GM18867 (cell line): ENCODE results near the gene GRPEL2.

Experiments used
- ATAC-seq: cut with Tn5 transposase; IDR thresholded peaks from one replicate; pipeline ENCODE4 v1.9.1; 2021; ENCODE audit warnings: mild to moderate bottlenecking, moderate library complexity; ENCODE audit not compliant: unreplicated experiment

Gene GRPEL2

DNA sequence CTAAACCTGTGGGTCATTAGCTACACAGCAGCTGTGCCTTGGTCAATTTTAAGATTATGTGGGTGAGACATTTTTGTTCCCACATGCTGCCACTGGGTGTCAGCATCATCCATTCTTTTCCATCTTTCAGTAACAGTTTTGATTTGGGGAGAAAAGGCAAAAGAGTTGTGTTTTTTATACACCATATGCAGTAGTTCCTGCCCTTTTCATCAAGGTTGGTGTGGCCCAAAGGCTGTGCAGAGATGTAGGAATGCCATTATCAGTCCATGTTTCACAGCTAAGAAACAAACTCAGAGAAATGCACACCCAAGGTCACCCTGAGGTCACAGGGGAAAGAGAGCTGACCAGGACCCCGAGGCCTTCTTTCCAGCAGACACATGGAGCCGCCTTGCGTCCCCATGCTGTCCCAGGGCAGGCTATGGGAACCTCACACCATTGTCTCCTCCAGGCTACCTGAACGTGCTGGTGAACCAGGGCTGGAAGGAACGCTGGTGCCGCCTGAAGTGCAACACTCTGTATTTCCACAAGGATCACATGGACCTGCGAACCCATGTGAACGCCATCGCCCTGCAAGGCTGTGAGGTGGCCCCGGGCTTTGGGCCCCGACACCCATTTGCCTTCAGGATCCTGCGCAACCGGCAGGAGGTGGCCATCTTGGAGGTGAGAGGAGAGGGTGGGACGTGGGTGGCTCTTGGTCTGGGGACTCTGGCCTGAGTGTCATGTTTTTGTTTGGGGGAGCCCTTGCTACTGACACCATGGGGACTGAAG, 27.8 kb upstream of the GRPEL2 start:
- peak; percentile 73 for ATAC-seq

DNA sequence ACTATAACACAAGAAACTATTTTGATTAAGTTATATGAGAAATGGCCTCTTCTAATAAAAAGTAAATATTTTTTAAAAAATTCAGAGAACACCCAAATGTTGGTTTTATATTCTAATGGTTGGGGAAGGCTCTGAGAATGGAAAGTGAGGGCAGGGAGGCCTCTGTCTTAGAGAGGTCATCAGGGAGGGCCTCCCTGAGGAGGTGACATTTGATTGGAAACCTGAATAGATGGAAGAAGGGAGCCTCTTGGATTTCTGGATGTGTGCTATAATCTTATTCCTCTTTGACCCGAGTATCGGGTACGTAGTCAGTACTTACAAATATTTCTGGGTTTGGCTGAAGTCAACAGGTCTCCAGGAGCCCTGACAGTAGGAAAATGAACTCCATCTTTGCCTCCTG, 26.1 kb upstream of the GRPEL2 start:
- ATAC-seq: no peak

DNA sequence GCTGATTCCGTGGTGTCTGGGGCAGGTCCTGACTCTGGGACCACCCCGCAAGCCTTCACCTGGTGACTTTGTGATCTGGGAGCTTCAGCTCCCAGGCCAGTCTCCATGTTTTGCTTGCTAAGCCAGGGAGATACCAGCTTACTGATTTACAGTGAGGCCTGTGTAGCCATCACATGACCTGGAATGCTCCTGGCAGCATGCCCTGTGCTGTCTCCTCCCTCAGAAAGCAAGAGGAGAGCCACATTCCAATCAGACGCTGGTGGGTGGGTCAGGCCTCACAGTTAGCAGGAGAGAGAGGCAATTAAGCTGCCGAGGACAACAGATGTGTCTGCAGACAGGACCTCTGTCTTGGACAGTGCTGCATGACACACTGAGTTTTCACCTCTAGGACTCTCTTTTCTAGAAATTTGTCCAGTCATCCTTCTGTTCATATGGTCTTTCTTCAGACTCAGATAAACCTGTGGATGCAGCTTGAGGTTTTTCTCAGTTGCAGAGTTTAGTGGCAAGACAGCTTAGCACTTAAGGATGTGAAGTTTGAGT, 24.4 kb upstream of the GRPEL2 start:
- ATAC-seq: no peak

DNA sequence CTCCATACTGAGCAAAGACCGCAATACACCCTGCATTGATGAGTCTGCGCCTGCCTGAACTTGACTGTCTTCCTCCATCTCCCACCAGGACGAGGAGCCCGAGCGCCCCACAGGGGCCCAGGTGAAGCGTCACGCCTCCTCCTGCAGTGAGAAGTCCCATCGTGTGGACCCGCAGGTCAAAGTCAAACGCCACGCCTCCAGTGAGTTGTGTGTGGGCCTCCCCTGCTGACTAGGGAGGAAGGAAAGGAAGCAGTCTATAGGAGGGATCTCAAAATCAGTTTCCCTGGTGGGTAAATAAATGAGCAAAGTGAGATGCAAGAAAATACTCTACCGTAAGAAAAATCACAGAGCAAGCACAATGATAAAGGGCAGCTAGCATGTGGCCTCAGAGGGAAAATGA, 22.8 kb upstream of the GRPEL2 start:
- no peak for ATAC-seq

DNA sequence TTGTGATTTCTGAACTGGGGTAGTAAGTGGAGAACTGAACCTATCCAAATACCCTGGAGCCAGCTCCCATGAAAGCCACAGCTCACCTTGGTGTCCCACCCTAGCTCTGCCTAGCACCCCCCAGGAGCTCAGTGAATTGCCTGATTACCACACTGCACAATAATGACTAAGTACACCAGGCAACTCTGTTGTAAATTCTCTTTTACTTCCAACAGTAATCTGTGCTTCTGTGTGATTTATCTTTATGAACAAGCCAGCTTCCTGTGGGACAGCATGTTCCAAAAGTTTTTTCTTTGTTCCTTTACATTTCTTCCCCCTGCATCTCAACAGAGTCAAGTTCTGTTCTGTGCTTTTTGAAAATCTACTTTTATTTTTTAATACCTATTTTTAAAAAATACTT, 22.1 kb upstream of the GRPEL2 start:
- ATAC-seq: no peak

DNA sequence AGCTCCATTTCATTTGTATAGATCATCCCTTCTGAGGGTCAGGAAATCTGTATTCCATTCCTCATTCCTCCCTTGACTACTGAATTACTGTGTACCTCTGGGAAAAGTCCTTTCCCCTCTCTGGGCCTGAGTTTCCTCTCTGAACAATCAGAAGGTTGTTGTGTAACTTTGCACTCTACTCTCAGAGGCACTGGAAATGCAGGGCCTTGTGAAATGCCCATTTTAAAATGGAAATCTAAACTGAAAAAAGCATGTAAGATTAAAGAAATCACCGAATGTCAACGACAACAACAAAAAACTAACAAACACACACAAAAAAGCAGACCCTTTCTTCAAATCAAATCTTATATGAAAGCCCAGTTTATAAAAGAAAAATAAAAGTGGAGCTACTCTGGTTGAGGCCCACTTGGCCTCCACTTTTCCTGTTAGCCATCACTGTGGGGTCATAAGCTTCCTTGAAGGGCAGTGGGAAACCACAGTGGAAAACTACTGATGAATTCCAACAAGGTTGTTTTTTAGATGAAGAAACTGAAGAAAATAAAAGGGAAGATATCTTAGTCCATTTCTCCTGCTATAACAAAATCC, 21.6 kb upstream of the GRPEL2 start:
- ATAC-seq: no peak

DNA sequence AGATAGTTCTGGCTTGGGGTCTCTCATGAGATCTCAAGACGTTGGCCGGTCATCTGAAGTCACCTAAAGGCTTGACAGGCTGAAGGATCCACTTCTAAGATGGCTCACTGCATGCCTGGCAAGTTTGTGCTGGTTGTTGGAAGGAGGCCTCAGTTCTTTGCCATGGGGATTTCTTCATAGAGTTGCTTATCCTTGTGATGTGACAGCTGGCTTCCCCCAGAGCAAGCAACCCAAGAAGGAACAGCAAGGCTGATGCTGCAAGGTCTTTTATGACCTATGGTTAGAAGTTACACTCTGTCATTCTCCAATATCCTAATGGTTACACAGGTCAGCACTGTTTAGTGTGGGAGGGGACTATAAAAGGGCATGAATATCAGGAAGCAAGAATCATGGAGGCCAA, 20.7 kb upstream of the GRPEL2 start:
- ATAC-seq: no peak

DNA sequence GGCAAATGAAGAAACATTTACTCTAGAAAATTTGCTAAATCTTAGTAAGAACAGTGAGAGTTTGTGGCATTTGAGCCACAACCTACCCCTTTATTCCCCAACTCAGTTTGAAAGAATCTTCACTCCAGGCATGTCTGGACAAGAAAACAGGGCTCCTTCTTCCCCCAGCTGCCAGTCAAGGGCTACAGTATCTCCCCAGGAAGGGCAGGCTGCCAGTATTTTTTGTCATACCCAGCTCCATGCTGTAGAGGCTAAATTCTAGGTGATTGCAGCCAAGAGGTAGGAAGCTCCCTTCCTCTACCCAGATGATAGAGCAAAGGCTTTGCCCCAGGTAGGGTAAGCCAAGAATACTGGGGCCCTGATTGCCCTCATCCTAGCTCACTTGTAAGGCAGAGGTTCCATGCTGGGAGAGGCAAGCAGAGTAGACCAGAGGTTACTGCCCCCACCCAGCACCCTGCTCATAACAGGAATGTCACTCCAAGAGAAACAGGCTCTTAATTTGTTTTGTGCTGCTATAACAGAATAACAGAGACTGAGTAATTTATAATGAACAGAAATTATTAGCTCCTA, 20.0 kb upstream of the GRPEL2 start:
- no peak for ATAC-seq

DNA sequence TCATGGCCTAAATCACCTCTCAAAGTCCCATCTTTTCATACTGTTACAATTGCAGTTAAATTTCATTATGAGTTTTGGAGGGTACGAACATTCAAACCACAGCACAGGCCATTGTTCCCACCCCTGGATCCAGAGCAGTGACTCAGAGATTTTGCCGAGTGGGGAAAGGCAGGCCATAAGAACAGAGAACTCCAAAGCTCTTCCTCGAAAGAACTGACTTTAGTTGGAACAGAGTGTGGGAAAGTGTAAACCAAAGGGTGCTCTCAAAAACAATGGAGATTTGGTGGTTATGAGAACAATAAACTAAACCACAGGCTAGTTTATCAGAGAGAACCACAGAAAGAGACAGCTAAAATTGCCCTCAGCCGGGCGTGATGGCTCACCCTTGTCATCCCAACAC, 19.4 kb upstream of the GRPEL2 start:
- ATAC-seq: no peak

DNA sequence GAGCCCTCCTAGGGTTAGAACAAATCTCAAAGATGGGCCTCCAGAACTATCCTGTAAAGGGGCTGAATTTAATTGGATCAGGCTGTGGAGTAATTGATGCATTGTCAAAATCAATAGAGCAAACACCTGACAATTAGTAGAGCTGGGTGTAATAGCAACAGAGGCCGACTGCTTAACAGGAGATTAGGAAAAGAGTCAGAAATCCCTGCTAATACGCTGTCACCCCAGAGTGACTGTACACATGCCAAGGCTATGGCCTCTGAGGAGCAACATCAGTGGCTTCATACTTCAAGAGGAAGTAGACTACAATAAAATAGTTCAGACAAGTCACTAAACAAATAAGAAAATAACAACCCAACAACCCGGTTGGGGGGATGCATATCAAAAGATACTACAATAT, 18.7 kb upstream of the GRPEL2 start:
- ATAC-seq: no peak

DNA sequence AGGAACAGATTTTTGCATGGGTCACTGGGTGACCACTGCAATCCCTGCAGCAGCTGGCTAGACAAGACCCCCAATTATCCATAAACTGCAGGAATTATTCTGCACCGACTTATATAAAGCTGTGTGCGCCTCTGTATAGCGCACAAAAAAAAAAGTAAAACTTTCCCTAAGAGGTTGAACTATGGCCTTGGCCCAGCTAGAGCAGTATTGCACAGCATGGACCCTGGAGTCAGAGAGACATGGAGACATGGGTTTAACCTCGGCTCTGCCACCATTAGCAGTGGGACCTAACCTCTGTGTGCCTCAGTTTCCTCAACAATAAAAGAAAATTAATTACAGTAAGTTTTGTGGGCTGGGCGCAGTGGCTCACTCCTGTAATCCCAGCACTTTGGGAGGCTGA, 17.1 kb upstream of the GRPEL2 start:
- ATAC-seq: no peak

DNA sequence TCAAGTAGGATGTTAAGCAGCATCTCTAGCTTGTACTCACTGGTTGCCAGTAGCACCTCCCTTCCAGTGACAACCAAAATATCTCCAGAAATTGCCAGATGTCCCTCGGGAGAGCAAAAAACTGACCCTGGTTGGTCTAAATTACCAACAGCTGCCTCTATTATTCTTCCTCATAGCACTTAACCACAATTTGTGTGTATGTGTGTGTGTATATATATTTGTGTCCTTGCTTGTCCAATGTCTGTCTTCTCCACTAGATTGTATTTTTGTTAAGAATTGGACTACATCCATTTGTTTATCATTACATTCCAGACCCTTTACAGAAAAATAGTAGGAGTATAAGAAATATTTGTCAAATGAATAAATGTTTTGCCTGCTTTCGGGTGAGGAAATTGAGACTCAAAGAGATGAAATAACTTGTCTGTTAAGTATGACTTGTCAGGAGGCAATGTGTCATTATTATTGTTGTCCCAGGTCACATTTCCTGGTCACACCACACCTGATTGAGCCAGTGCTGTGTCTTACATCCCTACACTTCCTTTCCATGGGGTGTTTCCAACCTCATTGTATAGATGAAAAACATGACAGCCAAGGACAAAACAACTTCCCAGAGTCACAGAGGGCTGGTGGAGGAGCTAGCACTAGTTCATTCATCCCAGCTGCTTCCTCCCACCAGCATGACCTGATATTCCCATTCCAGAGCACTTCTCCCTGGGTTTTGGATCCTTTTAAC, 11.4 kb upstream of the GRPEL2 start:
- no peak for ATAC-seq

DNA sequence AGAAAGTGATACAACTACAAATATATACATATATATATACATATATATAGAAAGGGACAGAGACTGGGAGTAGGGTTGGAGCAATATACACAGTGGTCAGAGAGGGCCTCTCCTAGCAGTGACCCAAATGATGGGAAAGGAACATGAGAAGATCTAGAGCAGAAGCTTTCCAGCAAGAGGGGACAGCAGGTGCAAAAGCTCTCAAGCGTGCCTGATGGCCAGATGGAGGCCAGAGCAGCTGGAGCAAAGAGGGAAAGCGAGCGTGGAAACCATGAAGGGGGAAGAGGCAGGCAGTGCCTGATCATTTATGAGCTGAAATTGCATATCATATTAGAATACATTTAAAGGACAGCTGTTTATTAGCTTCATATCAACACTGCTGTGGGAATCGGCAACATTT, 7.6 kb upstream of the GRPEL2 start:
- ATAC-seq: no peak

DNA sequence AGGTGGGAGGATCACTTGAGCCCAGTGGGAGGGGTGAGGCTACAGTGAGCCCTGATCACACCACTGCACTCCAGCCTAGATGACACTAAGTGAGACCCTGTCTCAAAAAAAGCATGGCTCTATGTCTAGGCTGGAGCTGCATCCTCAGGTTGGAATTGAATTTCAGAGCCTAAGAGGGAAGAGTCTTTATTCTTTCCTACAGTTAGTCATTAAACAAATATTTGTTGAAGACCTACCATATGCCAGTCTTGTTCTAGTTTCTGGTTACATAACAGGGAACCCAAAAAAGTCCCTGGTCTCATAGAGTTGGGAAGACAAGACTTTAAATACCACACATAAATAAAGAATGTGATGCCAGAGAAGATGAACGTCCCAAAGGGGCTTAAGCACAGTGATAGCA, 6.9 kb upstream of the GRPEL2 start:
- no peak for ATAC-seq

DNA sequence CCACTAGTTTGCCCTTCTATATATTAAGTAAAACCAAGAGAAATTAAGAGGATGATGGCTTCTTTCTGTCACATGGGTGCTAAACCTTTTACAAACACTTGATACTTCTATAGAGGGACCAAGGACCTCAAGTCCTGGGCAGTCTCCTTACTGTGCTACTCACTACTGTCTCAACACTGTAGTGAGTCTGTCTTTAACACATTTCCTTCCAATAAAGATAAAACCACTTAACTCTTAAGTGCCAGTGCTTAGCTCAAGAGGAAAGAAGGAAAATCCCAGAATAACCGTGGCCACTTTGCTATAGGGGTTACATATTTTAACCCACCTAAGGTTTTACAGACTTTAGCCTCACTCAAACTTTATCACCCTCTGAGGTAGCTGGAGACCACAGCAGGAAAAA, 4.4 kb upstream of the GRPEL2 start:
- ATAC-seq: no peak

DNA sequence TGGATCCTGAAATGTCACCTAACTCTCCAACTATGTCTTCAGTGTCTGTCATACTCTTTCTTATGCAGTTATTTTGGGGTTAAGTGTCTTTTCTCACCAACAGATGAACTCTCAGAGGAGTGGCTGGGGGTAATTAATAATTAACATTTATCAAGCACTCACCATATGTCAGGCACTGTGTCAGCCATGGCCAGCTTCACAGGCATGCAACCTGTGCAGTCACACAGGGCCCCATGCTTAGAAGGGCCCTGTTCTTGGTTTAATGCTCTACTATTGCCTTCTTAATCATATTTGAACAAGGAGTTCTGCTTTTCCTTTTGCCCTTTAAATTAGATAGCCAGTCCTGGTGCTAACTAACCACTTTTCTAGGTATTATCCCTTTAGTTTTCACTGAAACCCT, 3.4 kb upstream of the GRPEL2 start:
- ATAC-seq: no peak

DNA sequence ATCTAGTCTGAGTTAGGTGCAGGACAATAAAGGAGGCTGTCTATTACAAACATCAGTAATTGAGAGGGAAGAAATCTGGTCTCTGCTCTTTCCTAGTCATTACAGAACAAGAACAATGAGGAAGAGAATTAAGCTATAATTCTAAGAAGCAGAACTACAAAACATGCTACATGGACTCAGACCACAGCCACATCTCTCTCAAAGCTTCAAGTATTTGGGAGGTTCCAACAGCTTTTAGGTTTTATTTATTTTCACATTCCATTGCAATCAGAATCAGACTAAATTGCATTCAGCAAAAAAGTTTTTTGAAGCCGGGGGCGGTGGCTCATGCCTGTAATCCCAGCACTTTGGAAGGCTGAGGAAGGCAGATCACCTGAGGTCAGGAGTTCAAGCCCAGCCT, 1.1 kb upstream of the GRPEL2 start:
- no peak for ATAC-seq

DNA sequence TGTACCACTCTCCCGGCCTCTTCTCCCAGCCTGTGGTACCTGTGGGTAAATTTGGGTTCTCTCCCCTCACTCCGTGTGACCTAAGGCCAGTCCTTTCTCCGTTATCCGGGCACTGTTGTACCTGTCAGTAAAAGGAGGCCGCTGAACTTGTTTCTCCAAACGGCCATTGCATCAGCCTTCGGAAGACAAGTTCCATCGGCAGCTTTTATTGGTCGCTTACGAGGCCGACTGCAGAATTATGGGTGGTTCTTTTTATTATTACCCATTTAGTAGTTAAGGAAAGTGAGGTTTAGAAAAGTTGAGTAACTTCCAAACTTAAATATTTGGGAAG, 558 bp downstream of the GRPEL2 start:
- peak; percentile 6 for ATAC-seq

DNA sequence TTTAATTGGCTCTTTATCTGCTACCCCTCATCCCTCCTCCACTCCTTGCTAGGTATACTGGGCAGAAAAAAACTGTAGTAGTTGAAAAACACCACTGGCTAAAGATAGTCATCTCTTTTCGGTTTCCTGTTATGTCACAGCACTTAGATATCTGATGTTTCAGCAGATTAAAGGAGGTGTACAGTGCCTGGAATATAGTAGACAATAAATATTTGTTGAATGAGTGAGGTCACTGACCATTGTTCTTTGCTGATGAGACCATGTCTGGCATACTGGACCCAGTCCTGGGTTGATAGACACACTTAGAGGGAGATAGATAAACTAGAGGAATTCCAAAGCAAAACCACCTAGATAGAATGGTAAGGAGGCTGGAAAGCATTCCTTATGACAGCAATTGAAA, 3.2 kb downstream of the GRPEL2 start:
- no peak for ATAC-seq

DNA sequence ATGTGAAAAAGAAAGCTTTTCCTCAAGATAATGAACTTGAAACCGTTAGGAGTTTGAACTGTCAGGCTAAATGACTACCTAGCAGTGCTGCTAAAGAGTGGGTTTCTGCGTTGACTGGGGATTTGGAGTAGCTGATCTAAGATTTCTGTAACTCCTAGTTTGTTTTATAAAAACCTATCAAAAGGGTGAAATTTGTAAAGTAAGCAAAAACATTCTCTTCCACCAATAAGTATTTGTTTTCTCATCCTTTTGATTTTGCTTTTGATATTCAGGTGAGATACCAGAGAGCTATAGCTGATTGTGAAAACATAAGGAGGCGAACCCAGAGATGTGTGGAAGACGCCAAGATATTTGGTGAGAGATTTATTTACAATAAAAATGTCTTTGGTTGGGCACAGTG, 4.1 kb downstream of the GRPEL2 start:
- no peak for ATAC-seq

DNA sequence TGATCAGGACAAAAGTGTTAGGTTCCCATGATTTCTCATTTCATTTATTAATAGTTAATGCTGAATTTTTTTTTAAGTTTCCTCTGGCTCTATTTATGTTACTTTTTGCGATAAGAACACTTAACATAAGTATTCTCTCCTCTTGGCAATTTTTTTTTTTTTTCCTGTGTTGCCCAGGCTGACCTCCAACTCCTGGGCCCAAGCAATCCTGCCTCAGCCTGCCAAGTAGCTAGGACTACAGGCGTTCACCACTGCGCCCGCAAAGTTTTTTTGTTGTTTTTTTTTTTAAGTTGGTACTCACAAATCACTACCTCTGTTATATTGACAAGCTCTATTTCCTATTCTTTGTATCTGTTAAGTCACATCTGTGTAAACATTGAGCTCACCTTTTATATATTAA, 6.9 kb downstream of the GRPEL2 start:
- ATAC-seq: no peak

DNA sequence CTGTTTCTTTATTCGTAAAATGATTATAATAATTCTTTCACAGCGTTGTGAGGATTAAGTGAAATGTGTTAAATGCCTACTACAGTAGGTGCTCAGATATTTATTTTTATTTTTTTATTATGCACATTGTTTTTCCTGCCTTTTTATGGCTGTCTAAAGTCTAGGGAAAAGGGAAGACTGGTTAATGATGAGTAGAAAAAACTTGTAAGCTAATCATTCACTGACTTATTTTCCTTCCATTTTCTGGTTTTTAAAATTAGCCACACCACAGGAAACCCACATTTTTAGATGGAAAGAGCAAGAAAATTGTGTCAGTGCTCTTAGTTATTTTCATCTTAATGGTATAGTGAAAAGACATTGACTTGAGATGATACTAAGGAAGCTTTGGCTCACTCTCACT, 8.6 kb downstream of the GRPEL2 start:
- ATAC-seq: no peak
